ENCODE measurements around the gene NACA.
"Not testable (repeated sequence)": the region's sequence is repeated elsewhere in the genome, so short reads cannot be mapped to it uniquely, and the experiment has no call there.

NACA gene

DNA sequence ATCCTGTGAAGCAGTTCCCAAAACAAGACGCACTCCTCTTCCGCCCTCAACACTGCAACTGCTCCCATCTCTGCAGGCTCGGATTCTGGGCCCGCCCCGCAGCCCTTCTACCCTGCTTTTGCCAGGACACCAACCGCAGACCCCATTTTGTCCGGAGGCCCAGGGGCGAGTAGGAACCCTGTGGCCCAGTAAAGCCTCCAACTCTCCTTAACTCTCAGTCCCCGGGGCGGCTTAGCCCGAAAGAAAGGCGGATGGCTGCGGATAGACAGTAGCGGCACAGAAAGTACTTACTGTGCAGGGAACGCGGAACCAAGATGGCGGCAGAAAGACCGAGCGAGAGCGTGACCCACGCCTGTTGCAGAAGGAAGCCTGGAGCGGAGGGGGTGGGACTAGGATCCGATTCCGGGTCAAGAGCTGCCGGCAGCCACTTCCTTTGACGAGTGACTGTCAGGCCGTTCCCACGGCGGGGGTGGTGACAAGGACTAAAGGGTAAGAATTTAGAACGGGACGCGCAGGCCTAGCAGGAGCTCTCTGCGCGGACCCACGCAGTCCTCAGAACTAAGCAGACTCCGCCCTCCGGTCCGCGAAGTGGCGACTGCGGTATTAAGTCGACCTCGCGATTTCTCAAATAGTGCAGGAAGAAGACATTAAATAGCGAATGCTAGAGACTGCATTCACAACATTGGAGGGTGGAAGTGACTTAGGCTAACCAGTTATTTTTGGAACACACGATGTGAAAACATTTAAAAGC lies at the start of gene NACA:
NACA (minus strand) TSS at position 328 of the 751 bp plus-strand sequence. CDS start 778 bp downstream, outside the sequence.
- DNase-seq, result peak; percentile 96

DNA sequence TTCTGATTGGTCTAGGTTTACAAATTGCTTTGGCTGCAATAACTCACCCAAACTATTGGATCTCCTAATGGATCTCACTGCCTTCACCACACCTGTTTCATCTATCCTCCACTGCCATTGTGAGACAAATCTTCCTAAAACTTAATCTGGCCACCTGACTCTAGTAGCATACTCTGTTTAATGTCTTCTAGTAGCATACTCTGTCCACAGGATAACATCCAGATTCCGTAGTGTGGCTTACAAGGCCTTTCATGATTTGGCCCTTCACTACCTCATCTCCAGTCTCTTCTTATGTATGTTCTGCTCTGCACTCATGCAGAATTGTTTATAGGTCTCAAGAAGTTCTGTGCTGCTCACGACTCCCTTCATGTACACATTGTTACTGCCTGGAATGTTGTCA lies 48.0 kb upstream of the NACA start:
- DNase-seq, result no peak

DNA sequence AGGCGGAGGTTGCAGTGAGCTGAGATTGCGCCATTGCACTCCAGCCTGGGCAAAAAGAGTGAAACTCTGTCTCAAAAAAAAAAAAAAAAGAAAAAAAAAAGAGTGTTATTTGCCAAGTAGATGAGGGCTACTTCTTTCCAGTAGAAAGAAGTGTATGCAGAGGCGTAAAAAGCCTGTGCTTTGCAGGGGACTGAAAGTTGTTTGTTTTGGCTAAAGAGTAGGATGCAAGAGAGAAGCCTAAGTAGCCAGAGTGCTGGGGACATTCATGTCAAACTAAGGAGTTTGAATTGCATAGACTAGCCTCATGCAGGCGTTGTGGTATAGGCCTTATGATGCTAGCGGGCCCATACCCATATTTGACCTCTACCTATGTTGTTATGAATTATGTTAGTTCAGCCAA lies 47.5 kb upstream of the NACA start:
- no peak for DNase-seq

DNA sequence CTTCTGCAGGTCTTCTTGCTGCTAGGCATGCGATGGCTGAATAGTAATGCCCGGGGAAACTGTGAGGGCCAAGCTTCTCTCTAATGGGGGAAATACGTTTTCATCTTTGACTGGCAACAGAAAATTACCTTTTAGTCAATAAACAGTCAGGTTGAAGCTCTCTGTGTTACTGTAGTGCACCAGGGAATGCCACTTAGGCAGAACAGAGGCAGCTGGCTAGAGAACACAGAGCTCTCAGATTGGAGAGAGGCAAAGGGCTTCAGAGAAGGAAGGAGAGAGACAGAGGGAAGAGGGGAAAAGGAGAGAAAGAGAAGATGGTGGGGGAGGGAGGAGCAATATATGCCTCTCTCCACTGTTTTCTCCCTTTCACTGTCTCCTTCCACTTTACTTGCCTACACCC lies 44.8 kb upstream of the NACA start:
- no peak for DNase-seq

DNA sequence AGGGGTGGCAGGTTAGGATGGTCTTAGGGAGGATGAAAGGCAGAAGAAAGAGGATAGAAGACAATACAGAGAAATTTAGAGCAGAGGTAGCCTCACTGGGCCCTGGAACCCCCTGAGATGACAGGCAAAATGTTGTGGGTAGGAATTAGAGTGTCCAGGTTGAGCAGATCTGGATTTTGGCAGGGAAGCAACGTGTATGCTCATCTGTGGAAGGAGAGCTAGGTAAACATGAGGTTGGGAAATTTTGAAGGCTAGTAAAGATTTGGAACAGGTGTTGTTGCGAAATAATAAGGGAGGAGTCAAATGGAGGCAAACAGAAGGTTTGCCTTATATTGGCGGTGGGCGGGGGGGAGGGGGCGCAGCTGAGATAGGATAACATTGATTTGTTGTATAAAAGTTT lies 43.3 kb upstream of the NACA start:
- DNase-seq, result no peak

- no peak for DNase-seq
Observed at GRCh38 chr12:56766535-56766934, 41.4 kb upstream of the NACA start.

DNA sequence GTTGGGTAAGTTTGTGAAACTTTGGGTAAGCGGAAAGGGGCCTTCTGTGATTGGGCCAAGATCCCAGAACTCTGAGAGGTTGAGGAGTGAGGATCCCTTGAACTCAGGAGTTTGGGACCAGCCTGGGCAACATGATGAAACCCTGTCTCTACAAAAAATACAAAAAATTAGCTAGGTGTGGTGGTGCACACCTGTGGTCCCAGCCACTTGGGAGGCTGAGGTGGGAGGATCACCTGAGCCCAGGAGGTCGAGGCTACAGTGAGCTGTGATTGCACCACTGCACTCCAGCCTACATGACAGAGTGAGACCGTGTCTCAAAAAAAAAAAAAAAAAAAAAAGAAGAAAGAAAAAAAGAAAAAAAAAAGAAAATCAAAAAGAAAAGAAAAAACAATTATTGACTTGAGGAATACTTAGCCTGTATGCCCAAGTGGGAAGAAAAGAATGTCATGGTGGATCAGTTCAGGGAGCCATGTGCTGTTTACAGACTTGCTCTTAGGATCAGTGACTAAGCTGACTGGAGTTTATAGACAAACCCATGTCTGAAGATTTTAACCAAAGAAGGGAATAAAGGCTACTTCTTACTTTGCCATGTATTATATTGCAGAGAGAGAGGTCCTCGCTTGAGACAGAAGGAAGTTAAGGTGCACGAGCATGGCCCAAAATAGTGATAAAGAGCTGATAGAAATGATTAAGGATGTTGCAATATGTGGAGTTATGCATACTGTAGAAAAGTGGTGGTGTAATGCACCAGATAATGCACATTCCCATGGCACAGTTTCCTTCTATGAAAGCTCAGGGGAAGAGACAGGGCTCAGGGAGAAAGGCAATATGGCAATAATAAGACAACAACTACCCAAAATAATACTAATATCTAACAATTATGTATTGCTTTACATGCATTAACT lies 38.9 kb upstream of the NACA start:
- no peak for DNase-seq

DNA sequence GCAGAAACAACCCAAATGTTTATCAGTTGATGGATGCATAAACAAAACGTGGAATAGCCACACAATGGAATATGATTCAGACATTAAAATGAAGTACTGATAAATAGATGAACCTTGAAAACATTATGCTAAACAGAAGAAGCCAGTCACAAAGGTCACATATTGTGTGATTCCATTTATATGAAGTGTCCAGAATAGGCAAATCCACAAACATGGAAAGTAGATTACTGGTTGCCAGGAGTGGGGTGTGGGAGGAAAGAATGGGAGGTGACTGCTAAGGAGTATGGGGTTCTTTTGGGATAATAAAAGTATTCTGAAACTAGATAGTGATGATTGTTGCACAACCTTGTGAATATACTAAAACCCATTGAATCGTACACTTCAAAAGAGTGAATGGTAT lies 36.7 kb upstream of the NACA start:
- no peak for DNase-seq

GRCh38 chr12:56760460-56760859 lies 35.4 kb upstream of the NACA start:
- DNase-seq, result no peak

DNA sequence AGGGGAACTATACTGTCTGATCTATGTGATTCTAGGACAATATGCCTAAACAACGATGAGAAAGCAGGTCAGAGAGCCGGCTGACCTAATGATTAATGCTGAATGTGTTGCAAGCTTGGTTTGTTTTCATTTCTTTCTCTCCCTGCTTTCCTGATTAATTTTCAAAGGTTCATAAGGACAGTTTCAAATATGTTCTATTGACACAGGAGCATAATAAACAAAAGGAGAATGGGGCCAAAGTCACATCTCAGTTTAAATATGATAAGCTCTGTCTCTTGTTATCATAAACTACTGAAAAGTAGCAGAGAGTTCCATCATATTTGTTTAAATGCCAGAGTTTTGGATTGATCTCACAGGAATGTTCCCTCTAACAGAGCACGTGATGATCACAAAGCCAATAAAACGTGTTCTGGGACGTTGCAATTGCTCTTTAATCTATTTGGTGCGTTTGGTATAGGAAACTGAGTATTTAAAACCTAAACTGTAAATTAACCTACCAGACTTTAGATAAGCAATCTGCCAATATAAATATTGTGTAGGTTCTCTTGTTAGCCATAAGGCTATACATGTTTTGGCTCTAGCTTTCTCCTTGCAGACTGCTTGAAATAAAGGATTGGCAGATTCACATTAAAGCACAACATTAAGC lies 34.3 kb upstream of the NACA start:
- no peak for DNase-seq

DNA sequence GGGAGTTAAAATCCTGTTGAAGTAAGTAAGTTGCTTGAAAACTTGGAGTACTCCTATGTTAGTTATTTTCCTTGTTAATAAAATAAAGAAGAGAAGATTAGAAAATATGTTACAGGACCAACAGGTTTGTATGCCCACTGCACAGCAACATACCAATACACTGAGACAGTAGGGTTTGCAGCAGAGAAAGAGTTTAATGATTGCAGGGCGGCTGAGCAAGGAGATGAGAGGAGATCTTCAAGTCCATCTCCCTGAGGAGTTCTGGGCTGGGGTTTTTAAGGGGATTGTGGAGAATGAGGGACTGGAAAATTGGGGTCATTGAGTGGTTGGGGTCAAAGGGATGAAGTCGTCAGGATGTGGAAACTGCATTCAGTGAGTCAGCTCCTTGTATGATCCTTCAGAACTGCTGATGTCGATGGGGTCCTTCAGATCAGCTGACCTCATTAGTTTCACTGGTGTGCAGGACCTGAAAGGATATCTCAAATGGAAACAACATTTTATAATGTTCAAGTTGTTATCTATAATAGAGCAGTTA lies 33.7 kb upstream of the NACA start:
- DNase-seq, result no peak

GRCh38 chr12:56757971-56758370 lies 32.9 kb upstream of the NACA start:
- DNase-seq, result not testable (repeated sequence)

DNA sequence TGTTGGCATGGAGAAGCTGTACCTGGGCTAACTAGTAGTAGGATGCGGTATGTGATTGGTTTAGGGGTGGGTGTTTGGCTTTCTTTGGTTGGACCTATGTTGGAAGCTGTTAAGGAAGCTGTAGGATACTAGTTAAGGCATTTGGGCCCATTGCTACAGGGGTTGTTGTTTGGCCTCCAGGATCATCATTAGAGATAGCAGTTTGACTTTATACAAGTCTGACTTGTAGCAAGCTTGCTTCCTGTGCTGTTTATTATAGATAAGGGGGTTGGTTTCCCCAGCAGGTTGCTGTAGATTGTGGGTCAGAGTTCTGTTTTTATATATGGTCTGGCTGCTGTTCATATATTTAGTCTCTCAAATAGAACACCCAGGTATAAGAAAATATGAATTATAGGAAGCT lies 28.5 kb upstream of the NACA start:
- DNase-seq, result no peak

GRCh38 chr12:56751712-56752598 lies 26.9 kb upstream of the NACA start, which contains the start of gene PRIM1:
Gene PRIM1, minus strand, starts transcription at chr12:56752323. Its CDS starts 25 bp downstream, at chr12:56752298.
- peak; percentile 92 for DNase-seq

DNA sequence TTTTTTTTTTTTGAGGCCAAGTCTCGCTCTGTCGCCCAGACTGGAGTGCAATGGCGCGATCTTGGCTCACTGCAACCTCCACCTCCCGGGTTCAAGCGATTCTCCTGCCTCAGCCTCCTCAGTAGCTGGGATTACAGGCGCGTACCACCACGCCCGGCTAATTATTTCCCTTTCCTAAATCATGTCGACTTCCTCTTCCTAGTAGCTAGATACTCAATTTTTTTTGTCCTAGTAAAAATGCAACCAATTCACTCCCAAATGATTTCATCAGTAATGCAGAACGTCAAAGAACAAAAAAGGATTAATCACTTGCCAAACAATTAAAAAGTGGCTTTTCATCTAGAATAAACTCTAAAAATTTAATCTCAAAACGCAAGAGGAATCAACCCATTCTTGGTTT lies 25.5 kb upstream of the NACA start:
- not testable (repeated sequence) for DNase-seq

DNA sequence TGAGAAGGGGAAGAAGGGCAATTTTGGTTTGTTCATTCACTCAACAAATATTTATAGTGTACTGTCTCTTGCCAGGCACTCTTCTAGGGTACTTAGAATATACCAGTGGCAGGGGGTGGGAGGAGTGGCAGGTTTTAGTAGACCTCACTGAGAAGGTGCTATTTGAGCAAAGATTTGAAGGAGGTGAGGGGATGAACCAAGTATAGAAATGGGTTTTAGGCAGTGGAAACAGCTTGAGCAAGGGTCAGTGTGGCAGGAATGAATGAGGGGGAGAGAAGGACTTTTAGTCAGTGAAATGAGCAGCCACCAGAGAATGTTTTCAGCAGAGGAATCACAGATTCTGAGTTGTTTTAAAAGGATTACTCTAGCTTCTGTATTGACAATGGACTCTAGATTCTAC lies 24.8 kb upstream of the NACA start:
- DNase-seq, result no peak

DNA sequence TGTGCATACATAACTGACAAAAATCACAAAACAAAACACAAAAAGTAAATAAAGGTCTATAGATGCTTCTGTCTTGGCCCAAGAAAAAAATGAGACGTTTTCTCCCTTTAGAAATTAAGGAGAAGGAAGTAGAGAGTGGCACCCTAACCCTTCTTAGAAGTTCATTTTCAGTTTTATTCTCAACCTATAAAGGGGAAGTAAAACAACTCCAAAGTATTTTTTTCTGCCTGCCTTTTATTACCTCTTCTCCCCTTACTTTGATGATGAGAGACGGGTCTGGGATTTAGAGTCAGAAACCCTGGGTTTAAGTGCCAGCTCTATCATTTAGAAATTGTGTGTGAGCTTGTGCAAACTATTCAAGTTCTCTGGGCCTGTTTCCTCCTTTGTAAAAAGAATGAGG lies 24.3 kb upstream of the NACA start:
- DNase-seq, result no peak

GRCh38 chr12:56728139-56728861 lies 3.2 kb upstream of the NACA start:
- no peak for DNase-seq

GRCh38 chr12:56726196-56726675 lies 1.1 kb upstream of the NACA start:
- not testable (repeated sequence) for DNase-seq

DNA sequence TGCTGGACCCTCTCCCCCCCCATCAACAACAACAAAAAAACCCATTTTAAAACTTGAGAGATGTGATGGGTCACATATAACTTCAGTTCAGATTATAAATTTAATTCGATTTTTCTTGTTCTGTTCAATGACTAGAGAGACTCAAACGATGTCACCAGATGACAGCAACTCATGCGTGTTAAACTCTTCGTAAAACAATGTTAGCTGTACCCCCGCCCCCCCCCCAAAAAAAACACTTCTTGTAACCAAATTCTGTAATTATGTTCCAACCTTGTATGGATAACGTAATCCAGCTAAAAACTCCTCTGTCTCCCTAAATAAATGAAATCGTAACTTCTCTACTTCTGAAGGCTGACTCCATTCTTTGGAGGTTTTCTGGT lies 614 bp upstream of the NACA start:
- DNase-seq, result no peak

DNA sequence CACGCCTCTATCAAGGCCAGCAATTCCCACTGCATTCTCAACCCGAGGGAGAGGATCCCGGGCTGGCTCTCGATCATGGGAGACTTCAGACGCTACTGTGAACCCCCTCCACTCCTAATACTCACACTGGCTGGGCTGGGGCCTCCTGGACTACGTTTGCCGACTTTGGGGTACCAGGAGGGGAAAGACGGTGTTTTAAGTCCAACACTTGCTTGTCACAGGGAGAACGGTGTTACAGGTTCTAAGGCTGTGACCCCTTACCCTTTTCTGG lies 463 bp downstream of the NACA start:
- no peak for DNase-seq

Measured in NCI-H748 treated with DMSO at 0.1 percent for 48 hours (cell line).